HEK293 (cell line): ENCODE data around the gene PRELID2.

ENCODE experiments used
- CTCF ChIA-PET: fragments of 350-600 bp; formaldehyde crosslinking; extraction: SDS; loops from one replicate; lab custom pipeline; 2021; ENCODE audit warnings: antibody characterized with exemption; lab: Yijun Ruan, JAX
- POLR2A ChIA-PET: fragments of 300-600 bp; formaldehyde crosslinking; extraction: SDS; loops from one replicate; lab custom pipeline; 2020; ENCODE audit warnings: antibody characterized with exemption, inconsistent platforms; lab: Yijun Ruan, JAX
- H3K27ac ChIP-seq: fragments of 200-500 bp; sonication (Bioruptor generic); 2 replicates; pipeline ENCODE4 v1.5.1; 2014; ENCODE audit warnings: low read depth, low read length, control low read depth, inconsistent platforms; ENCODE audit errors: extremely low read depth
- H3K36me3 ChIP-seq, 2 experiments: fragments of 200-500 bp in 1 of 2; sonication (Bioruptor generic) in 1 of 2; 1 replicate in 1 of 2; 2 replicates in 1 of 2; pipeline ENCODE4 v1.5.1; 2014 to 2017; ENCODE audit warnings: inconsistent platforms in 2 of 2, low read length in 2 of 2; ENCODE audit not compliant: control insufficient read depth in 2 of 2, insufficient read depth in 1 of 2
- H3K4me1 ChIP-seq: fragments of 200-500 bp; sonication (Bioruptor generic); 2 replicates; pipeline ENCODE4 v1.5.1; 2014; ENCODE audit warnings: mild to moderate bottlenecking, low read length, inconsistent platforms; ENCODE audit not compliant: control insufficient read depth, insufficient read depth
- H3K4me3 ChIP-seq: 2 replicates; pipeline ENCODE4 v1.5.1; 2011; ENCODE audit warnings: low read depth, mild to moderate bottlenecking, control low read depth, low read length, moderate library complexity
- H3K9me3 ChIP-seq: fragments of 200-500 bp; sonication (Bioruptor generic); 2 replicates; pipeline ENCODE4 v1.5.1; 2014; ENCODE audit warnings: low read depth, low read length, inconsistent platforms; ENCODE audit not compliant: control insufficient read depth, insufficient read depth
- BCL11B ChIP-seq: fragments of 450-650 bp; formaldehyde crosslinking; IDR thresholded peaks from 2 replicates; pipeline ENCODE4 v1.5.1; 2016; ENCODE audit warnings: low read depth, missing biosample characterization, missing genetic modification characterization
- KLF17 ChIP-seq: fragments of 450-650 bp; formaldehyde crosslinking; IDR thresholded peaks from 2 replicates; pipeline ENCODE4 v1.5.1; 2016; ENCODE audit warnings: missing biosample characterization, missing genetic modification characterization
- PRDM6 ChIP-seq: fragments of 450-650 bp; formaldehyde crosslinking; IDR thresholded peaks from 2 replicates; pipeline ENCODE4 v1.5.1; 2017; ENCODE audit warnings: missing biosample characterization, missing genetic modification characterization
- SCRT2 ChIP-seq: fragments of 450-650 bp; formaldehyde crosslinking; IDR thresholded peaks from 2 replicates; pipeline ENCODE4 v1.5.1; 2016; ENCODE audit warnings: missing biosample characterization, missing genetic modification characterization
- SP7 ChIP-seq: fragments of 450-650 bp; formaldehyde crosslinking; IDR thresholded peaks from 2 replicates; pipeline ENCODE4 v1.5.1; 2016; ENCODE audit warnings: missing biosample characterization, missing genetic modification characterization
- ZBTB17 ChIP-seq: fragments of 450-650 bp; formaldehyde crosslinking; IDR thresholded peaks from 2 replicates; pipeline ENCODE4 v1.5.1; 2016; ENCODE audit warnings: missing biosample characterization, missing genetic modification characterization
- ZBTB26 ChIP-seq: fragments of 450-650 bp; formaldehyde crosslinking; optimal IDR thresholded peaks from 2 replicates; pipeline ENCODE3; 2016; ENCODE audit warnings: missing biosample characterization, mild to moderate bottlenecking, missing genetic modification characterization
- ZEB2 ChIP-seq: fragments of 450-650 bp; formaldehyde crosslinking; IDR thresholded peaks from 2 replicates; pipeline ENCODE4 v1.5.1; 2016; ENCODE audit warnings: missing biosample characterization, missing genetic modification characterization
- ZFP69B ChIP-seq: fragments of 450-650 bp; formaldehyde crosslinking; IDR thresholded peaks from 2 replicates; pipeline ENCODE4 v1.5.1; 2016; ENCODE audit warnings: missing biosample characterization, missing genetic modification characterization
- ZIC2 ChIP-seq: fragments of 450-650 bp; formaldehyde crosslinking; IDR thresholded peaks from 2 replicates; pipeline ENCODE4 v1.5.1; 2016; ENCODE audit warnings: missing biosample characterization, missing genetic modification characterization
- ZNF362 ChIP-seq: fragments of 450-650 bp; formaldehyde crosslinking; IDR thresholded peaks from 2 replicates; pipeline ENCODE4 v1.5.1; 2016; ENCODE audit warnings: missing biosample characterization, missing genetic modification characterization
- ZNF433 ChIP-seq: fragments of 450-650 bp; formaldehyde crosslinking; IDR thresholded peaks from 2 replicates; pipeline ENCODE4 v1.5.1; 2016; ENCODE audit warnings: missing biosample characterization, missing genetic modification characterization, low read depth
- ZNF514 ChIP-seq: fragments of 450-650 bp; formaldehyde crosslinking; IDR thresholded peaks from 2 replicates; pipeline ENCODE4 v1.5.1; 2016; ENCODE audit warnings: missing biosample characterization, missing genetic modification characterization
- ZNF548 ChIP-seq: fragments of 450-650 bp; formaldehyde crosslinking; IDR thresholded peaks from 2 replicates; pipeline ENCODE4 v1.5.1; 2016; ENCODE audit warnings: missing biosample characterization, missing genetic modification characterization
- ZNF561 ChIP-seq: fragments of 450-650 bp; IDR thresholded peaks from 2 replicates; pipeline ENCODE4 v1.5.1; 2018; ENCODE audit warnings: missing biosample characterization, missing genetic modification characterization, borderline replicate concordance
- ZNF623 ChIP-seq: fragments of 450-650 bp; formaldehyde crosslinking; IDR thresholded peaks from 2 replicates; pipeline ENCODE4 v1.5.1; 2016; ENCODE audit warnings: missing biosample characterization, missing genetic modification characterization
- ZNF670 ChIP-seq: fragments of 450-650 bp; formaldehyde crosslinking; IDR thresholded peaks from 2 replicates; pipeline ENCODE4 v1.5.1; 2016; ENCODE audit warnings: missing biosample characterization, missing genetic modification characterization, low read depth
- ZSCAN16 ChIP-seq: fragments of 450-650 bp; formaldehyde crosslinking; IDR thresholded peaks from 2 replicates; pipeline ENCODE4 v1.5.1; 2016; ENCODE audit warnings: missing biosample characterization, missing genetic modification characterization
- ZSCAN23 ChIP-seq: fragments of 450-650 bp; formaldehyde crosslinking; IDR thresholded peaks from 2 replicates; pipeline ENCODE4 v1.5.1; 2016; ENCODE audit warnings: missing biosample characterization, missing genetic modification characterization
- TF ChIP-seq, protein P1 (sequence below): fragments of 450-650 bp; formaldehyde crosslinking; IDR thresholded peaks from 2 replicates; pipeline ENCODE4 v1.5.1; 2016; ENCODE audit warnings: missing biosample characterization, missing genetic modification characterization

Gene PRELID2

GRCh38 chr5:145780982-145781381, 54.2 kb downstream of the PRELID2 start:
- Histone ChIP-seq H3K9me3 (no peaks in the 10 kb centered on the region), H3K4me3 (no peak overlapping the region), H3K4me1 (no peaks in the 10 kb centered on the region), H3K36me3 (peaks cover 0 to 4% of the 10 kb centered on the region in 2 experiments; a peak in 1 of 3 replicates), H3K27ac (no peak overlapping the region)
- TF ChIP-seq ZNF561 (tag by site-specific recombination) (no peak), ZNF433 (tag by site-specific recombination) (no peak)
- ChIA-PET POLR2A (no interaction called here), CTCF (interaction anchor here (1.7 kb wide), 1 partner anchor 100 kb away, joined by 3 read pairs; no protein-coding TSS in a partner anchor)

DNA sequence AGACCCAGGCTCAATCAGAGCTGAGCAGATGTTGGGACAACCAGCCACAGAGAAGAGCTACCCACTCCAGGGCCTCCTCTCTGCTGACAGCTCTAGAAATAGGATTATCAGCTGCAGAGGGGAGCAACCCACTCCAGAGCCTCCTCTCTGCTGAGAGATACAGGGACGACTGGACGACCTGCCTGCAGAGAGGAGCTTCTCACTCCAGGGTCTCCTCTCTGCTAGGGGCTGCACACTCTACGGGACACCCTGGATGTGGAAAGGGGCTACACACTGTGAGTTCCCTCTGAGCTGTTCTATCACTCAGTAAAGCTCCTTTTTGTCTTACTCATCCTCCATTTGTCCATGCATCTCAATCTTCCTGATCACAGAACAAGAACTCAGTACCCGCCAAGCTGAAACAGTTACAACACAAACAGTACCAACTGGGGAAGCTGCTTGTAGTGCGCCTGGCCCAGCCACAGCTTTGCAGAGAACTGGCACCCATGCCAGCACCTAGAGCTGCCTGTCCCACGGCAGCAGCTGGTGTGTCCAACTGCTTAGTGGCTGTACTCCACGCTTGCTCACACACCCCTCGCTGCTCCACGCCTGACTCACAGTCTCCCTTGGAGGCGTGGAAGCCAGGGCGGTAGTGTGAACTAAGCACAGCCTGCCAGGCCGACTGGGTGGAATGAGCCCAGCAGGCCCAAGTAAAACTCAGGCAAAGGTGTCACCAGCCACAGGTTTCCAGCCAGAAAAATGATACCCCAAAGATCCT, 56.8 kb downstream of the PRELID2 start:
- no peak for TF ChIP-seq ZSCAN23
- TF ChIP-seq, protein P1, sequence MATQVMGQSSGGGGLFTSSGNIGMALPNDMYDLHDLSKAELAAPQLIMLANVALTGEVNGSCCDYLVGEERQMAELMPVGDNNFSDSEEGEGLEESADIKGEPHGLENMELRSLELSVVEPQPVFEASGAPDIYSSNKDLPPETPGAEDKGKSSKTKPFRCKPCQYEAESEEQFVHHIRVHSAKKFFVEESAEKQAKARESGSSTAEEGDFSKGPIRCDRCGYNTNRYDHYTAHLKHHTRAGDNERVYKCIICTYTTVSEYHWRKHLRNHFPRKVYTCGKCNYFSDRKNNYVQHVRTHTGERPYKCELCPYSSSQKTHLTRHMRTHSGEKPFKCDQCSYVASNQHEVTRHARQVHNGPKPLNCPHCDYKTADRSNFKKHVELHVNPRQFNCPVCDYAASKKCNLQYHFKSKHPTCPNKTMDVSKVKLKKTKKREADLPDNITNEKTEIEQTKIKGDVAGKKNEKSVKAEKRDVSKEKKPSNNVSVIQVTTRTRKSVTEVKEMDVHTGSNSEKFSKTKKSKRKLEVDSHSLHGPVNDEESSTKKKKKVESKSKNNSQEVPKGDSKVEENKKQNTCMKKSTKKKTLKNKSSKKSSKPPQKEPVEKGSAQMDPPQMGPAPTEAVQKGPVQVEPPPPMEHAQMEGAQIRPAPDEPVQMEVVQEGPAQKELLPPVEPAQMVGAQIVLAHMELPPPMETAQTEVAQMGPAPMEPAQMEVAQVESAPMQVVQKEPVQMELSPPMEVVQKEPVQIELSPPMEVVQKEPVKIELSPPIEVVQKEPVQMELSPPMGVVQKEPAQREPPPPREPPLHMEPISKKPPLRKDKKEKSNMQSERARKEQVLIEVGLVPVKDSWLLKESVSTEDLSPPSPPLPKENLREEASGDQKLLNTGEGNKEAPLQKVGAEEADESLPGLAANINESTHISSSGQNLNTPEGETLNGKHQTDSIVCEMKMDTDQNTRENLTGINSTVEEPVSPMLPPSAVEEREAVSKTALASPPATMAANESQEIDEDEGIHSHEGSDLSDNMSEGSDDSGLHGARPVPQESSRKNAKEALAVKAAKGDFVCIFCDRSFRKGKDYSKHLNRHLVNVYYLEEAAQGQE, result no peak
- no peak for TF ChIP-seq SCRT2
- TF ChIP-seq ZBTB26 (tag by site-specific recombination), result no peak
- no peak for TF ChIP-seq BCL11B (tag by site-specific recombination)
- TF ChIP-seq ZNF514 (tag by site-specific recombination), result no peak
- TF ChIP-seq, all 188 proteins: peak for 0
- no peak overlapping the region for H3K27ac ChIP-seq
- peaks cover 0 to 4% of the 10 kb centered on the region in 2 experiments; a peak in 1 of 3 replicates for H3K36me3 ChIP-seq
- ChIA-PET POLR2A (no interaction called here), CTCF (no interaction called here)
- H3K4me1 ChIP-seq, result no peaks in the 10 kb centered on the region
- no peak overlapping the region for H3K4me3 ChIP-seq
- no peaks in the 10 kb centered on the region for H3K9me3 ChIP-seq

DNA sequence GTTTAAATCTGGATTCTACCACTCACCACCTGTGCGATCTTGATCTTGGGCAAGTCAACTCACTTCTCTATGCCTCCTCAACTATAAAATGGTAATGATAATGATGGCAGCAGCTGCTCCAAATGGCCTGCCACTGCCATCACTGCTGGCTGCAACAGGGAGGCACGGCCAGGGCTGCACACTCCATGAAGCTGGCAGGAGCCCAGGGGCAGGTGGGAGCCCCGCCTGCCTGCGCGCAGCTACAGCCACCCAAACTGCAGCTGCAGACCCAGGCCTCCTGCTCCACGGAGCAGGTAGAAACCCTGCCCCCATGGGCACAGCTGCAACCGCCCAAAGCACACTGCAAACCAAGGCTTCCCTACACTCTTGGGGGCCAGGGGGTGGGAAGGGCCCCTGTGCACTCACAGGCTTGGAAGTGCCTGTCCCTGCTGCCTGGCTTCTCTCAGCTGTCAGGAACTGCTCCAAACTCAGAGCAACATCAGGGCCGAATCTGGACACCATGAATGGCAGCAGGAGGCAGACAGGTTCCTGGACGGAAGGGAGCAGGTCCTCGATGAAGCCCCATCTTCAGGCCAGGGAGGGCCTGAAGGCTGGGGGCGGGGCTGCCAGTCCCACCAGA, 57.6 kb downstream of the PRELID2 start:
- CTCF ChIA-PET, result no interaction called here
- no peaks in the 10 kb centered on the region for H3K4me1 ChIP-seq
- no peak overlapping the region for H3K4me3 ChIP-seq
- POLR2A ChIA-PET, result no interaction called here
- no peak overlapping the region for H3K27ac ChIP-seq
- peaks cover 0 to 4% of the 10 kb centered on the region in 2 experiments; a peak in 1 of 3 replicates for H3K36me3 ChIP-seq
- H3K9me3 ChIP-seq, result no peaks in the 10 kb centered on the region
- no peak for TF ChIP-seq ZSCAN16 (tag by site-specific recombination)
- no peak for TF ChIP-seq ZNF623 (tag by site-specific recombination)
- TF ChIP-seq ZBTB17 (tag by site-specific recombination), result no peak
- no peak for TF ChIP-seq ZNF548 (tag by site-specific recombination)
- no peak for TF ChIP-seq ZFP69B (tag by site-specific recombination)
- TF ChIP-seq SP7 (tag by site-specific recombination), result no peak
- TF ChIP-seq BCL11B (tag by site-specific recombination), result no peak
- TF ChIP-seq ZEB2 (tag by site-specific recombination), result no peak
- no peak for TF ChIP-seq ZNF670 (tag by site-specific recombination)
- no peak for TF ChIP-seq KLF17 (tag by site-specific recombination)
- no peak for TF ChIP-seq ZNF362 (tag by site-specific recombination)
- no peak for TF ChIP-seq ZIC2 (tag by site-specific recombination)
- no peak for TF ChIP-seq PRDM6
